SK-N-SH (cell line): ENCODE results near the gene CA7. TPM values are rescaled to one million over a fixed set of nuclear protein-coding genes. Genes with fewer than 3 reads are reported as not detected.

Experiments used
- CTCF ChIA-PET: fragments of 300-600, 350-600 bp; formaldehyde crosslinking; extraction: SDS; loops from one replicate; lab custom pipeline; 2021; lab: Yijun Ruan, JAX
- POLR2A ChIA-PET: fragments of 350-600 bp; sonication (Branson Sonifier 250); formaldehyde crosslinking; extraction: SDS; loops from one replicate; lab custom pipeline; 2020; ENCODE audit warnings: antibody characterized with exemption, inconsistent platforms; lab: Yijun Ruan, JAX
- DNase-seq: peaks from one replicate; pipeline ENCODE4 v3.0.0; 2012
- H2AFZ ChIP-seq: fragments of 200-600 bp; sonication (generic); 2 replicates; pipeline ENCODE4 v1.8.1; 2016; ENCODE audit warnings: antibody characterized with exemption, mild to moderate bottlenecking, low read depth
- H3F3A ChIP-seq: fragments of 200-600 bp; sonication (generic); replicated peaks from 2 replicates; pipeline ENCODE3; 2016; ENCODE audit warnings: antibody characterized with exemption, mild to moderate bottlenecking; ENCODE audit not compliant: insufficient read depth
- H3K27ac ChIP-seq, 2 experiments: fragments of 200-500 bp in 1 of 2; fragments of 200-600 bp in 1 of 2; sonication (Bioruptor generic) in 1 of 2; sonication (generic), shearing (Covaris generic) in 1 of 2; 2 replicates each; pipeline versions ENCODE4 v1.5.1 to v1.6.1; 2014 to 2016; ENCODE audit warnings: low read depth in 2 of 2, inconsistent platforms in 1 of 2, low read length in 1 of 2, mild to moderate bottlenecking in 1 of 2, mixed read lengths in 1 of 2
- H3K27me3 ChIP-seq: fragments of 200-600 bp; sonication (generic), shearing (Covaris generic); 2 replicates; pipeline ENCODE4 v1.6.1; 2016; ENCODE audit warnings: mixed run types; ENCODE audit not compliant: insufficient read depth
- H3K36me3 ChIP-seq, 2 experiments: fragments of 200-500 bp in 1 of 2; fragments of 200-600 bp in 1 of 2; sonication (Bioruptor generic) in 1 of 2; sonication (generic) in 1 of 2; replicated peaks in 1 of 2; 2 replicates each; pipeline versions ENCODE3 to v1.5.1; 2014 to 2016; ENCODE audit warnings: low read length in 1 of 2, mild to moderate bottlenecking in 1 of 2; ENCODE audit not compliant: insufficient read depth in 2 of 2, control insufficient read depth in 1 of 2
- H3K4me1 ChIP-seq, 2 experiments: fragments of 200-500 bp in 1 of 2; fragments of 200-600 bp in 1 of 2; sonication (Bioruptor generic) in 1 of 2; sonication (generic), shearing (Covaris generic) in 1 of 2; 2 replicates each; pipeline versions ENCODE4 v1.5.1 to v1.6.1; 2014 to 2016; ENCODE audit warnings: low read depth in 1 of 2, low read length in 1 of 2, mixed run types in 1 of 2; ENCODE audit not compliant: insufficient read depth in 2 of 2, control insufficient read depth in 1 of 2
- H3K4me2 ChIP-seq: fragments of 200-600 bp; sonication (generic), shearing (Covaris generic); 2 replicates; pipeline ENCODE4 v1.6.1; 2017; ENCODE audit warnings: mixed run types
- H3K4me3 ChIP-seq, 2 experiments: fragments of 200-500 bp in 1 of 2; fragments of 200-600 bp in 1 of 2; sonication (Bioruptor generic) in 1 of 2; sonication (generic), shearing (Covaris generic) in 1 of 2; 2 replicates each; pipeline versions ENCODE4 v1.5.1 to v1.8.1; 2014 to 2016; ENCODE audit warnings: low read depth in 2 of 2, inconsistent platforms in 1 of 2, low read length in 1 of 2, mild to moderate bottlenecking in 1 of 2, mixed read lengths in 1 of 2, moderate library complexity in 1 of 2
- H3K79me2 ChIP-seq: fragments of 200-600 bp; sonication (generic); 2 replicates; pipeline ENCODE4 v1.8.1; 2017; ENCODE audit warnings: mild to moderate bottlenecking; ENCODE audit not compliant: insufficient read depth
- H3K9ac ChIP-seq: fragments of 200-600 bp; sonication (generic); 2 replicates; pipeline ENCODE4 v1.6.1; 2017; ENCODE audit warnings: mixed run types
- H3K9me2 ChIP-seq: fragments of 200-600 bp; sonication (generic); 2 replicates; pipeline ENCODE4 v1.6.1; 2017; ENCODE audit warnings: mixed run types
- H3K9me3 ChIP-seq: fragments of 200-600 bp; sonication (generic); 2 replicates; pipeline ENCODE4 v1.6.1; 2017; ENCODE audit warnings: mixed run types, mild to moderate bottlenecking, moderate library complexity
- H4K20me1 ChIP-seq: fragments of 200-600 bp; sonication (generic); 2 replicates; pipeline ENCODE4 v1.6.1; 2017; ENCODE audit warnings: mild to moderate bottlenecking, mixed run types; ENCODE audit not compliant: insufficient read depth
- GABPA ChIP-seq: IDR thresholded peaks from 2 replicates; pipeline ENCODE4 v1.4.0; 2012; ENCODE audit warnings: low read depth, mild to moderate bottlenecking
- JUND ChIP-seq: IDR thresholded peaks from 2 replicates; pipeline ENCODE4 v1.4.0; 2012
- POLR2AphosphoS5 ChIP-seq: IDR thresholded peaks from 2 replicates; pipeline ENCODE4 v1.6.1; 2012; ENCODE audit warnings: low read depth, low read length
- RCOR1 ChIP-seq: fragments of 150-350 bp; IDR thresholded peaks from 2 replicates; pipeline ENCODE4 v1.6.1; 2017; ENCODE audit warnings: antibody characterized with exemption, low read length
- SMC3 ChIP-seq: IDR thresholded peaks from 2 replicates; pipeline ENCODE4 v1.6.1; 2012; ENCODE audit warnings: low read depth, low read length, improper control_type of control experiment
- TAF1 ChIP-seq: IDR thresholded peaks from 2 replicates; pipeline ENCODE4 v1.6.1; 2012; ENCODE audit warnings: low read depth, mild to moderate bottlenecking, low read length, moderate library complexity, borderline replicate concordance
- TCF12 ChIP-seq: IDR thresholded peaks from 2 replicates; pipeline ENCODE4 v1.4.0; 2012
- YY1 ChIP-seq: IDR thresholded peaks from 2 replicates; pipeline ENCODE4 v1.4.0; 2012; ENCODE audit warnings: low read depth, mild to moderate bottlenecking
- WGBS: methylation state at CpG from one replicate; pipeline ENCODE4 v1.1.6; 2017; ENCODE audit warnings: low lambda C conversion rate; 5-methylcytosine and 5-hydroxymethylcytosine counted together
- polyA plus RNA-seq, 3 experiments: library from polyadenylated mRNA; depleted of rRNA; stranded (reverse); fragments of >200 nt; gene quantifications; 2 replicates each; pipeline ENCODE4 v1.2.3, GENCODE V29; 2012
- TF ChIP-seq, protein P1 (sequence below): fragments of 150-350 bp; IDR thresholded peaks from 2 replicates; pipeline ENCODE4 v1.6.1; 2017; ENCODE audit warnings: antibody characterized with exemption, low read length, low read depth, borderline replicate concordance
- TF ChIP-seq, protein P2 (sequence below): fragments of 200-600 bp; sonication (generic); IDR thresholded peaks from 2 replicates; pipeline ENCODE4 v1.6.1; 2017; ENCODE audit warnings: antibody characterized with exemption, mild to moderate bottlenecking, moderate library complexity
- TF ChIP-seq, protein P3 (sequence below): IDR thresholded peaks from 2 replicates; pipeline ENCODE4 v1.4.0; 2012; ENCODE audit warnings: low read depth

The CA7 gene
- polyA plus RNA-seq, 1 of the 3 experiments (the other 2 are of a cell fraction): 0.12 TPM

DNA sequence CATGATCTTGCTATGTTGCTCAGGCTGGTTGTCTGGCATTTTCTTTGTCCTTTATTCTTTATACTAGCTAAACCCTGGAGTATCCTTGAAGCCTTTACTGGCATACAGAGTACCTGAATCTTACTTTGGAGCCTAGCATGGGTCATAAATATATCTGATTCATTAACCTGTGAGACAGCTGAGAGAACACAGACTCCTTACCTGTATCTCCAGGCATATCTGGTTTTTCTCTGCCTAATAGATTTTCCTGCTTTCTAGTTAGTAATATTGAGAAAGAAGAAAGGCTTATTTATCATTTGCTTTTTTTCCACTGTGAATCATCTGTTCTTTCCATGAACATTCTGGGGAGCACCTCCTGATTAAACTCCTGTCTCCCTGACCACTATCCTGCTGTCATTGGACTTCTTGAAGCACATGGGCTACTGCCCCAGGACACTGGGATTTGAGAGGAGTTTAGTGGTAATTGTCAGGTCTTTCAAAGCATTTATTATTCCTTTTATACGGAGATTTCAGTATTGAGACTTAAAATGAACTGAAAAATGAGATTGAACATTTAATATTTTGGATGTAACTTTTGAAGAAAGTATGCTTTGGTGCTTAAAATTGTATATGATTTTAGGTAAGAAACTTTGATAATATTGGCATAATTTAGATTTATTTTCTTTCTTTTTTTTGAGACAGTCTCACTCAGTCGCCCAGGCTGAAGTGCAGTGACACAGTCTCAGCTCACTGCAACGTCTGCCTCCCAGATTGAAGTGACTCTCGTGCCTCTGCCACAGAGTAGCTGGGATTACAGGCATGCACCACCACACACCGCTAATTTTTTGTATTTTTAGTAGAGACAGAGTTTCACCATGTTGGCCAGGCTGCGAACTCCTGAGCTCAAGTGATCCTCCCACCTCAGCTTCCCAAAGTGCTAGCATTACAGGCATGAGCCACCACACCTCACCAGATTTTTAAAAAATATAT, 44.7 kb downstream of the CA7 start:
- 0 out of 2 replicates have a peak, but pooled peaks have one; percentile 7 for TF ChIP-seq TCF12
- TF ChIP-seq TAF1: no peak
- TF ChIP-seq YY1: no peak
- Histone ChIP-seq H3K79me2 (no peaks in the 10 kb centered on the region), H3K27ac (no peak overlapping the region), H3K36me3 (peaks cover 14 to 19% of the 10 kb centered on the region in 2 experiments), H3K4me3 (no peak overlapping the region), H2AFZ (no peak overlapping the region), H3K4me2 (no peak overlapping the region), H3K9ac (no peak overlapping the region), H3K27me3 (no peaks in the 10 kb centered on the region), H4K20me1 (no peaks in the 10 kb centered on the region), H3K9me3 (no peaks in the 10 kb centered on the region), H3K9me2 (no peaks in the 10 kb centered on the region), H3K4me1 (0 out of 4 replicates have a peak, but pooled peaks cover 0 to 7% of the 10 kb centered on the region in 2 experiments), H3F3A (peaks cover 3% of the 10 kb centered on the region)
- CTCF ChIA-PET: interaction anchor here (0.6 to 3.0 kb wide), 3 partner anchors 21 to 459 kb away, joined by 3 to 7 read pairs (median 3); partner anchors contain the start of gene CDH16
- 92% methylated on average over 6 of the region's 6 CpGs for WGBS
- DNase-seq: no peak
- POLR2A ChIA-PET: no interaction called here

DNA sequence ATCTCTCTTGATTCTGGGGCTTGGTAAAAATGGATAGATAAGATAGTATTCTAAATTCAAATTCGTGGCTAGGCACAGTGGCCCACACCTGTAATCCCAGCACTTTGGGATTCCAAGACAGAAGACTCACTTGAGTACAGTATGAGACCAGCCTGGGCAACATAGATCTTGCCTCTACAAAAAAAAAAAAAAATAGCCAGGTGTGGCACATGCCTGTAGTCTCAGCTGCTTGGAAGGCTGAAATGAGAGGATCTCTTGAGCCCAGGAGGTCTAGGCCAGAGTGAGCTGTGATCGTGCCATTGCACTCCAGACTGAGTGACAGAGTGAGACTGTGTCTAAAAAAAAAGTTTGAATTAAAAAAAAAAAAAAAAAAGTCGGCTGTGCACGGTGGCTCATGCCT, 45.4 kb downstream of the CA7 start:
- WGBS: 81% methylated on average over 4 of the region's 4 CpGs
- POLR2A ChIA-PET: no interaction called here
- H3K9ac ChIP-seq: no peak overlapping the region
- H3K36me3 ChIP-seq: peaks cover 9 to 13% of the 10 kb centered on the region in 2 experiments
- no peak overlapping the region for H3K4me2 ChIP-seq
- DNase-seq: no peak
- no peaks in the 10 kb centered on the region for H4K20me1 ChIP-seq
- TF ChIP-seq, protein P1, sequence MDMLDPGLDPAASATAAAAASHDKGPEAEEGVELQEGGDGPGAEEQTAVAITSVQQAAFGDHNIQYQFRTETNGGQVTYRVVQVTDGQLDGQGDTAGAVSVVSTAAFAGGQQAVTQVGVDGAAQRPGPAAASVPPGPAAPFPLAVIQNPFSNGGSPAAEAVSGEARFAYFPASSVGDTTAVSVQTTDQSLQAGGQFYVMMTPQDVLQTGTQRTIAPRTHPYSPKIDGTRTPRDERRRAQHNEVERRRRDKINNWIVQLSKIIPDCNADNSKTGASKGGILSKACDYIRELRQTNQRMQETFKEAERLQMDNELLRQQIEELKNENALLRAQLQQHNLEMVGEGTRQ: no peak
- TF ChIP-seq SMC3 (no peak), YY1 (no peak), POLR2AphosphoS5 (no peak), GABPA (no peak), JUND (no peak), RCOR1 (no peak)
- TF ChIP-seq, protein P2, sequence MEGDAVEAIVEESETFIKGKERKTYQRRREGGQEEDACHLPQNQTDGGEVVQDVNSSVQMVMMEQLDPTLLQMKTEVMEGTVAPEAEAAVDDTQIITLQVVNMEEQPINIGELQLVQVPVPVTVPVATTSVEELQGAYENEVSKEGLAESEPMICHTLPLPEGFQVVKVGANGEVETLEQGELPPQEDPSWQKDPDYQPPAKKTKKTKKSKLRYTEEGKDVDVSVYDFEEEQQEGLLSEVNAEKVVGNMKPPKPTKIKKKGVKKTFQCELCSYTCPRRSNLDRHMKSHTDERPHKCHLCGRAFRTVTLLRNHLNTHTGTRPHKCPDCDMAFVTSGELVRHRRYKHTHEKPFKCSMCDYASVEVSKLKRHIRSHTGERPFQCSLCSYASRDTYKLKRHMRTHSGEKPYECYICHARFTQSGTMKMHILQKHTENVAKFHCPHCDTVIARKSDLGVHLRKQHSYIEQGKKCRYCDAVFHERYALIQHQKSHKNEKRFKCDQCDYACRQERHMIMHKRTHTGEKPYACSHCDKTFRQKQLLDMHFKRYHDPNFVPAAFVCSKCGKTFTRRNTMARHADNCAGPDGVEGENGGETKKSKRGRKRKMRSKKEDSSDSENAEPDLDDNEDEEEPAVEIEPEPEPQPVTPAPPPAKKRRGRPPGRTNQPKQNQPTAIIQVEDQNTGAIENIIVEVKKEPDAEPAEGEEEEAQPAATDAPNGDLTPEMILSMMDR: no peak
- TF ChIP-seq, protein P3, sequence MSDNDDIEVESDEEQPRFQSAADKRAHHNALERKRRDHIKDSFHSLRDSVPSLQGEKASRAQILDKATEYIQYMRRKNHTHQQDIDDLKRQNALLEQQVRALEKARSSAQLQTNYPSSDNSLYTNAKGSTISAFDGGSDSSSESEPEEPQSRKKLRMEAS: no peak
- H3K4me1 ChIP-seq: 0 out of 4 replicates have a peak, but pooled peaks cover 0 to 7% of the 10 kb centered on the region in 2 experiments
- H3K9me3 ChIP-seq: no peaks in the 10 kb centered on the region
- no peaks in the 10 kb centered on the region for H3K79me2 ChIP-seq
- no peak overlapping the region for H2AFZ ChIP-seq
- H3K9me2 ChIP-seq: no peaks in the 10 kb centered on the region
- H3K27ac ChIP-seq: no peak overlapping the region
- CTCF ChIA-PET: interaction anchor here (0.9 to 3.0 kb wide), 4 partner anchors 16 to 88 kb away, joined by 3 to 8 read pairs (median 5); no protein-coding TSS in a partner anchor
- H3K4me3 ChIP-seq: no peak overlapping the region
- H3F3A ChIP-seq: peaks cover 3% of the 10 kb centered on the region
- H3K27me3 ChIP-seq: no peaks in the 10 kb centered on the region
